ENCODE data around the gene OIP5. TPM values are rescaled to one million over a fixed set of nuclear protein-coding genes. Genes with fewer than 3 reads are reported as not detected.

OIP5 gene
- total and polyA plus RNA-seq, 9 of the 15 experiments (the other 6 are each of a cell fraction or from before 2014, with no cell fraction given) = 8.3 to 54.8 (median 35.3) TPM

- TF ChIP-seq HOXB6 (CRISPR knock-in tag; IDR thresholded peaks at IDR 0.05; ENCODE audit: borderline replicate concordance) (no peak), ZNF316 (IDR thresholded peaks at IDR 0.05) (no peak), ZNF431 (CRISPR knock-in tag; IDR thresholded peaks at IDR 0.05) (no peak), RNF2 (IDR thresholded peaks at IDR 0.05) (no peak), MEF2D (tag; conservative IDR thresholded peaks at IDR 0.05; ENCODE audit: low read depth) (no peak), TRIM28 (IDR thresholded peaks at IDR 0.05) (no peak), LCOR (CRISPR knock-in tag; IDR thresholded peaks at IDR 0.05) (no peak), ZBED1 (IDR thresholded peaks at IDR 0.05) (no peak)
Observed at GRCh38 chr15:41278319-41278718, 54.1 kb downstream of the OIP5 start (continued).

GRCh38 chr15:41276831-41277230, 55.6 kb downstream of the OIP5 start:
- no TSS peak for BruUV-seq (replicated peaks)
- Histone ChIP-seq H3K4me3 (no peak overlapping the region), H4K20me1 (replicated peaks; ENCODE audit: control insufficient read depth, insufficient read depth, low read length) (no peaks in the 10 kb centered on the region), H3K9me3 (replicated peaks; ENCODE audit: control insufficient read depth, insufficient read depth, low read depth, low read length) (no peaks in the 10 kb centered on the region), H3K27ac (ENCODE audit: extremely low read depth, low read depth, low read length) (no peak overlapping the region), H3K4me1 (replicated peaks in 1 of 2; ENCODE audit: control insufficient read depth in 2 of 2, insufficient read depth in 2 of 2, low read length in 2 of 2) (no peaks in the 10 kb centered on the region; a peak in 1 of 5 replicates), H3K9ac (ENCODE audit: insufficient read depth in 1 of 2, low read depth in 2 of 2, low read length in 2 of 2) (peak overlapping the region in 1 of 2 experiments; percentile 30; a peak in 1 of 4 replicates), H3K36me3 (ENCODE audit: control insufficient read depth, insufficient read depth, low read length) (peaks cover 48% of the 10 kb centered on the region; the same call in 2 of the 3 replicates), H2AFZ (ENCODE audit: low read depth, low read length) (no peak overlapping the region), H3K4me2 (ENCODE audit: insufficient read depth, low read length) (no peak overlapping the region; the same call in 1 of the 2 replicates), H3K79me2 (ENCODE audit: control insufficient read depth, insufficient read depth, low read length) (no peaks in the 10 kb centered on the region), H3K27me3 (ENCODE audit: control insufficient read depth in 2 of 2, insufficient read depth in 2 of 2, low read length in 2 of 2) (no peaks in the 10 kb centered on the region), H3K9me1 (ENCODE audit: control insufficient read depth, insufficient read depth, low read length) (no peaks in the 10 kb centered on the region)
- in situ Hi-C loops (cut with MboI) = no loop called here
- intact Hi-C loops (cut with micrococcal nuclease) = no loop called here
- POLR2A ChIA-PET = no interaction called here
- FAIRE-seq = no peak
- ATAC-seq = no peak
- CTCF ChIA-PET (ENCODE audit: low intra/inter-chr PET ratio) = no interaction called here
- no peak for DNase-seq (ENCODE audit: extremely low read depth in 1 of 4, low spot score in 3 of 4)
- TF ChIP-seq FOXK2 (conservative IDR thresholded peaks at IDR 0.05 in 1 of 2, IDR thresholded peaks at IDR 0.05 in 1 of 2; ENCODE audit: low read depth in 2 of 2) = no peak
- peak; percentile 34; the same call in 1 of the 2 replicates for TF ChIP-seq SMARCE1 (IDR thresholded peaks at IDR 0.05)
- 0 out of 2 replicates have a peak, but pooled peaks have one; percentile 10 for TF ChIP-seq RAD51 (IDR thresholded peaks at IDR 0.05; ENCODE audit: borderline replicate concordance, low read depth)
- no peak for TF ChIP-seq CEBPG (CRISPR knock-in tag; IDR thresholded peaks at IDR 0.05)
- peak in 1 of 2 experiments; percentile 46; a peak in 1 of 4 replicates for TF ChIP-seq CEBPG (tag; conservative IDR thresholded peaks at IDR 0.05 in 1 of 2, IDR thresholded peaks at IDR 0.05 in 1 of 2)
- TF ChIP-seq ATF7 (IDR thresholded peaks at IDR 0.05) = peak; percentile 55; the same call in 1 of the 2 replicates
- TF ChIP-seq, protein P1, sequence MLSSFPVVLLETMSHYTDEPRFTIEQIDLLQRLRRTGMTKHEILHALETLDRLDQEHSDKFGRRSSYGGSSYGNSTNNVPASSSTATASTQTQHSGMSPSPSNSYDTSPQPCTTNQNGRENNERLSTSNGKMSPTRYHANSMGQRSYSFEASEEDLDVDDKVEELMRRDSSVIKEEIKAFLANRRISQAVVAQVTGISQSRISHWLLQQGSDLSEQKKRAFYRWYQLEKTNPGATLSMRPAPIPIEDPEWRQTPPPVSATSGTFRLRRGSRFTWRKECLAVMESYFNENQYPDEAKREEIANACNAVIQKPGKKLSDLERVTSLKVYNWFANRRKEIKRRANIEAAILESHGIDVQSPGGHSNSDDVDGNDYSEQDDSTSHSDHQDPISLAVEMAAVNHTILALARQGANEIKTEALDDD (IDR thresholded peaks at IDR 0.05) = peak; percentile 29; the same call in 1 of the 2 replicates
- peak; percentile 33; the same call in 1 of the 2 replicates for TF ChIP-seq CTBP1 (IDR thresholded peaks at IDR 0.05; ENCODE audit: borderline replicate concordance)
- peak; percentile 57; the same call in 1 of the 2 replicates for TF ChIP-seq ELF1 (tag; IDR thresholded peaks at IDR 0.05)
- TF ChIP-seq CBFA2T3 (IDR thresholded peaks at IDR 0.05) = no peak
- TF ChIP-seq MTF1 (CRISPR knock-in tag; IDR thresholded peaks at IDR 0.05; ENCODE audit: borderline replicate concordance) = no peak
- TF ChIP-seq, protein P2, sequence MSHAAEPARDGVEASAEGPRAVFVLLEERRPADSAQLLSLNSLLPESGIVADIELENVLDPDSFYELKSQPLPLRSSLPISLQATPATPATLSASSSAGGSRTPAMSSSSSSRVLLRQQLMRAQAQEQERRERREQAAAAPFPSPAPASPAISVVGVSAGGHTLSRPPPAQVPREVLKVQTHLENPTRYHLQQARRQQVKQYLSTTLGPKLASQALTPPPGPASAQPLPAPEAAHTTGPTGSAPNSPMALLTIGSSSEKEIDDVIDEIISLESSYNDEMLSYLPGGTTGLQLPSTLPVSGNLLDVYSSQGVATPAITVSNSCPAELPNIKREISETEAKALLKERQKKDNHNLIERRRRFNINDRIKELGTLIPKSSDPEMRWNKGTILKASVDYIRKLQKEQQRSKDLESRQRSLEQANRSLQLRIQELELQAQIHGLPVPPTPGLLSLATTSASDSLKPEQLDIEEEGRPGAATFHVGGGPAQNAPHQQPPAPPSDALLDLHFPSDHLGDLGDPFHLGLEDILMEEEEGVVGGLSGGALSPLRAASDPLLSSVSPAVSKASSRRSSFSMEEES (CRISPR knock-in tag; IDR thresholded peaks at IDR 0.05) = peak; percentile 80
- TF ChIP-seq TEAD1 (CRISPR knock-in tag; IDR thresholded peaks at IDR 0.05) = 0 out of 4 replicates have a peak, but pooled peaks of 1 of the 2 experiments have one; percentile 43
- no peak for TF ChIP-seq FOXJ2 (tag; IDR thresholded peaks at IDR 0.05)
- peak; percentile 44; the same call in 1 of the 2 replicates for TF ChIP-seq FOSL1 (tag; conservative IDR thresholded peaks at IDR 0.05)

All from K562 (cell line).